Gastroesophageal sphincter (tissue), 4 donors: ENCODE data around the gene TMEM229B. TPM values are rescaled to one million over a fixed set of nuclear protein-coding genes. Genes with fewer than 3 reads are reported as not detected.

Source experiments
- ATAC-seq: fragments of 150-250 bp; one replicate; pipeline ENCODE4 v1.9.1; 2016; ENCODE audit warnings: mild to moderate bottlenecking, moderate library complexity
- H3K27ac ChIP-seq, 4 donors: fragments of 200-600 bp; sonication (generic) in 3 of 4; 1 replicate in 3 of 4; 2 replicates in 1 of 4; pipeline ENCODE4 v1.5.1; 2016 to 2019
- H3K27me3 ChIP-seq: fragments of 200-600 bp; sonication (generic); one replicate; pipeline ENCODE4 v1.5.1; 2019
- H3K36me3 ChIP-seq, 2 donors: fragments of 200-600 bp; sonication (generic); one replicate each; pipeline ENCODE4 v1.5.1; 2019; ENCODE audit warnings: control low read depth in 1 of 2
- H3K4me1 ChIP-seq, 3 donors: fragments of 200-600 bp; sonication (generic); 1 replicate in 2 of 3; 2 replicates in 1 of 3; pipeline ENCODE4 v1.5.1; 2016 to 2019; ENCODE audit warnings: control low read depth in 2 of 3
- H3K4me3 ChIP-seq, 2 donors: fragments of 200-600 bp; sonication (generic); one replicate each; pipeline ENCODE4 v1.5.1; 2019; ENCODE audit warnings: mild to moderate bottlenecking in 1 of 2, moderate library complexity in 1 of 2
- H3K9me3 ChIP-seq, 3 donors: fragments of 200-600 bp; sonication (generic); one replicate each; pipeline ENCODE4 v1.5.1; 2017 to 2019; ENCODE audit warnings: control low read depth in 2 of 3
- CTCF ChIP-seq, 4 experiments: fragments of 200-600 bp in 2 of 4; fragments of 450-650 bp in 2 of 4; sonication (generic) in 1 of 4; IDR thresholded peaks; one replicate each; pipeline ENCODE4 v1.5.1; 2017 to 2019; ENCODE audit warnings: antibody characterized with exemption in 4 of 4, mild to moderate bottlenecking in 2 of 4, moderate library complexity in 2 of 4
- EP300 ChIP-seq: sonication (generic); formaldehyde crosslinking; IDR thresholded peaks from one replicate; pipeline ENCODE4 v1.6.1; 2017; ENCODE audit warnings: antibody characterized with exemption, mild to moderate bottlenecking
- POLR2A ChIP-seq, 2 donors: fragments of 450-650 bp; IDR thresholded peaks; one replicate each; pipeline ENCODE4 v1.6.1; 2017; ENCODE audit warnings: antibody characterized with exemption in 2 of 2, mild to moderate bottlenecking in 2 of 2, moderate library complexity in 1 of 2
- POLR2AphosphoS5 ChIP-seq: sonication (generic); formaldehyde crosslinking; IDR thresholded peaks from one replicate; pipeline ENCODE4 v1.6.1; 2017; ENCODE audit warnings: antibody characterized with exemption
- WGBS, 2 donors: methylation state at CpG; one replicate each; pipeline ENCODE4 v1.1.5; 2018; ENCODE audit warnings: low coverage in 1 of 2; 5-methylcytosine and 5-hydroxymethylcytosine counted together
- total RNA-seq, 4 donors: library from RNA; depleted of rRNA; stranded (reverse); fragments of >200 nt; gene quantifications; one replicate each; pipeline ENCODE4 v1.1.0, GENCODE V29; 2016

The TMEM229B gene
- total RNA-seq, 4 donors from 2014 or later: 0.94 to 3.9 (median 2.5) TPM

GRCh38 chr14:67426161-67426560, 62.4 kb downstream of the TMEM229B start:
- TF ChIP-seq POLR2AphosphoS5: no peak
- TF ChIP-seq POLR2A (IDR thresholded peaks at IDR 0.05): no peak
- no peak for TF ChIP-seq CTCF (IDR thresholded peaks at IDR 0.05)
- TF ChIP-seq EP300: no peak
- Histone ChIP-seq H3K27ac (no peak overlapping the region), H3K4me3 (no peak overlapping the region), H3K36me3 (no peaks in the 10 kb centered on the region), H3K9me3 (no peaks in the 10 kb centered on the region), H3K27me3 (peaks cover 34% of the 10 kb centered on the region), H3K4me1 (peaks cover 0 to 8% (median 3%) of the 10 kb centered on the region in 3 donors)
- WGBS, 2 donors: 56 to 80% methylated on average over 6 to 7 of the region's 8 CpGs
- ATAC-seq: no peak

GRCh38 chr14:67425608-67426007, 62.9 kb downstream of the TMEM229B start:
- TF ChIP-seq POLR2A (IDR thresholded peaks at IDR 0.05) (no peak), CTCF (IDR thresholded peaks at IDR 0.05) (no peak), POLR2AphosphoS5 (no peak), EP300 (no peak)
- H3K27ac ChIP-seq: no peak overlapping the region
- WGBS, 2 donors: 95% methylated on average over 3 of the region's 4 CpGs; no CpG with 5 or more reads in 1 of the 2 donors
- H3K4me1 ChIP-seq: peaks cover 0 to 8% (median 3%) of the 10 kb centered on the region in 3 donors
- H3K36me3 ChIP-seq: no peaks in the 10 kb centered on the region
- peaks cover 34% of the 10 kb centered on the region for H3K27me3 ChIP-seq
- H3K9me3 ChIP-seq: no peaks in the 10 kb centered on the region
- no peak for ATAC-seq
- H3K4me3 ChIP-seq: no peak overlapping the region

- H3K36me3 ChIP-seq: no peaks in the 10 kb centered on the region
- peaks cover 40% of the 10 kb centered on the region for H3K27me3 ChIP-seq
- no peaks in the 10 kb centered on the region for H3K9me3 ChIP-seq
- ATAC-seq: no peak
- WGBS, 2 donors: 22% methylated on average over 2 of the region's 3 CpGs; no CpG with 5 or more reads in 1 of the 2 donors
- no peak overlapping the region for H3K27ac ChIP-seq
- H3K4me3 ChIP-seq: no peak overlapping the region
- peaks cover 0 to 8% (median 3%) of the 10 kb centered on the region in 3 donors for H3K4me1 ChIP-seq
- TF ChIP-seq CTCF (IDR thresholded peaks at IDR 0.05) (no peak), POLR2A (IDR thresholded peaks at IDR 0.05) (no peak), POLR2AphosphoS5 (no peak), EP300 (no peak)
Observed at GRCh38 chr14:67424539-67424938, 64.0 kb downstream of the TMEM229B start.

- 76% methylated on average over 2 of the region's 2 CpGs; no CpG with 5 or more reads in 1 of the 2 donors for WGBS, 2 donors
- TF ChIP-seq EP300 (no peak), POLR2A (IDR thresholded peaks at IDR 0.05) (no peak), POLR2AphosphoS5 (no peak), CTCF (IDR thresholded peaks at IDR 0.05) (no peak)
- no peak for ATAC-seq
- Histone ChIP-seq H3K27ac (no peak overlapping the region), H3K4me3 (no peak overlapping the region), H3K4me1 (peaks cover 0 to 8% (median 3%) of the 10 kb centered on the region in 3 donors), H3K9me3 (no peaks in the 10 kb centered on the region), H3K27me3 (peaks cover 40% of the 10 kb centered on the region), H3K36me3 (no peaks in the 10 kb centered on the region)
Observed at GRCh38 chr14:67423424-67423823, 65.1 kb downstream of the TMEM229B start.

- Histone ChIP-seq H3K27ac (no peak overlapping the region), H3K27me3 (peaks cover 29% of the 10 kb centered on the region), H3K9me3 (no peaks in the 10 kb centered on the region), H3K36me3 (no peaks in the 10 kb centered on the region), H3K4me1 (no peaks in the 10 kb centered on the region), H3K4me3 (no peak overlapping the region)
- TF ChIP-seq POLR2AphosphoS5: no peak
- no peak for TF ChIP-seq POLR2A (IDR thresholded peaks at IDR 0.05)
- TF ChIP-seq EP300: no peak
- TF ChIP-seq CTCF (IDR thresholded peaks at IDR 0.05): no peak
- no peak for ATAC-seq
- 87 to 91% methylated on average over 6 to 11 of the region's 11 CpGs for WGBS, 2 donors
Observed at GRCh38 chr14:67421356-67422224, 66.9 kb downstream of the TMEM229B start.
